T-helper 1 cell treated with Interleukin-12 subunit alpha and Interleukin-12 subunit beta and Interleukin-4 antibody, amounts not matched to agents 30 ng/mL and 1 ng/mL, for 36 hours (primary cell): ENCODE data around the gene HEY2. TPM values are rescaled to one million over a fixed set of nuclear protein-coding genes. Genes with fewer than 3 reads are reported as not detected.
"Not testable (repeated sequence)": the region's sequence is repeated elsewhere in the genome, so short reads cannot be mapped to it uniquely, and the experiment has no call there.

Experiments
- intact Hi-C: fragments of 100-400 bp; cut with micrococcal nuclease; formaldehyde crosslinking; loops from one replicate; pipeline ENCODE4 v1.15.1; 2024
- total RNA-seq: library from RNA; stranded (reverse); gene quantifications from 2 replicates; pipeline ENCODE4 v1.2.3, GENCODE V29; 2022

Gene HEY2
- total RNA-seq, 1 donor from 2014 or later, result not detected

DNA sequence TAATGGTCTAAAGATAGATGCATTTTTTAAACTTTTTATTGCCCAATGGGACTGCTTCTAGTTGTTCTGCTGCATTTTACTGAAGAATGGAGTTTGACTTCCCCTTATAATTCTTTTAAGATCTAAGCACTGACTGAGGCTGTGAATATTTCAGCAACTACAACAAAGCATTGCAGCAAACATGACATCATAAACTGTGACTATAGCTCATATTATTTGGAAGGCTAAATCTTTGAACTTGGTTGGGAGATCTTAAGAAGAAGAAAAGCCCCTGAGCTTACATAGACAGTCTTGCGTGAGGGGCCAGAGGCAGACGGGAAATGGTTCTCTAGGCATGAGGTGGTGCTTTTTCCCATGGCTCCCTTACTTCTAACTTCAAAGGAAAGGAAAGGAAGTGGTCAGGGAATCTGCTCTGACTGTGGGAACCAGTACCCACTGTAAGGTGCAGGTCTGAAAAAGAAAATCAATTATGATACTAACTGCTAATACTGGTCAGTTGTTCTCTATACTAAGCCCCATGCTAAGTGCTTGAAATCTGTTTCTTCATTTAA lies 14.8 kb downstream of the HEY2 start:
- intact Hi-C loops, result no loop called here

DNA sequence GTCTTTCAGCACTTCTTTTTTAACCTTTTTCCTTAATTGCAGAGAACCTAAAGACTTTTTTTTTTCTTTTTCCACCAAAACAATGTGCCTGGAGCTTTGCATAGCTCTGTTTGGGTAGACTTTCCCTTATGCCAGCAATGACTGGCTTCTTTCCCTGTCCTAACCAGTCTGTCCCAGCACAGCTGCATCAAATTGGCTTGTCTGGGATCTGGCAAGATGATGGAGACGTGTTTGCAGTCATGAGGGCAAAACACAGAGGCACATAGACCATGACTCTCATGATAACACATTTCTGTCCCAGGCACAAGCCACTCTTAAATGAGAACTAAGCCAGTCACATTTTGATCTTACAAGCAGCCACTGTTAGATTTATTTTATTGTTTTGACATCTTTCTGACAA lies 16.5 kb downstream of the HEY2 start:
- intact Hi-C loops, result no loop called here

DNA sequence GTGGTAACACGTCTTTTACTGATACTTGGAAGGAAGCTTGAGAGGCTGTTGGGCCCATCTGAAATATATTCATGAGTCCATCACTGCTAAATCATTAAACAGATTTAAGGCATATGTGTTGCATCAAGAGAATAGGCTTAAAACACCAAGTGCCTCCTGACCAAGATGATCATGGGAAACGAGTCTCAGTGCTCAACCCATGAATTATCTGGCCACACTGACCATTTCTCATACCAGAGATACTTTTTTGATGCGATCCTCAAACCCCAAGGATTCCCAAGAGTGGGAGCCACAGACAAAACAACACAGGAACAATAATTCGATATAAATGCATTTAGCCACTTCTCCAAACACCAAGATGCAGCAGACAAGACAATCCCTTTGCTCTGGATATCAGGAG lies 17.2 kb downstream of the HEY2 start:
- intact Hi-C loops, result no loop called here

DNA sequence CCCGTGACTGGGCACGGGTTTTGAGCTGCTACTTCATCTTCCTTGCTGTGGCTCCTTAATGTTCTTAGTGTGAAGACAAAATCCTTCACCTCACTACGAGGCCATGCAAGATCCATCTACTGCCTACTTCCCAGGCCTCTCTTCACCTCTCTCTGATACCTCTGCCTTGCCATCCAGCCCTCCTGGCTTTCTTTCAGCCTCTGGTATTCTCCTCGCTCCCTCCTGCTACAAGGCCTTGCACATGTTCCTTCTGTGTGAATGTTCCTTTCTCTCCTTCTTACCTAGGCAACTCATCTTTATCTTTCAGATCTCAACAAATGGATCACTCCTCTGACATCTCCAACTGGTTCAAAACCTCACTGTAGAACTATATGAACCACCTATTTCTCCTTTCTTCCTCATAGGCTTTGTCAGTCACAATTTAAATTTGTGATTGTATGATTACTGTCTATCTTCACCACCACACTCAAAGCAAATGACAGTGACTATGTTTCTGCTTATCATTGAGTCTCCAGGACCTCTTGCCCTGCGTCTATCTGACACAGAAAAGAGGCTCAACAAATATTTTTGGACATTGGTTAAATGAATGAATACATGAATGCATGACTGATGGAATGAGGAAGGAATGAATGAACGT lies 19.8 kb downstream of the HEY2 start:
- intact Hi-C loops, result loop anchor here (1.0 to 2.0 kb wide), 5 partner anchors 205 to 616 kb away; partner anchors contain the start of gene TPD52L1

DNA sequence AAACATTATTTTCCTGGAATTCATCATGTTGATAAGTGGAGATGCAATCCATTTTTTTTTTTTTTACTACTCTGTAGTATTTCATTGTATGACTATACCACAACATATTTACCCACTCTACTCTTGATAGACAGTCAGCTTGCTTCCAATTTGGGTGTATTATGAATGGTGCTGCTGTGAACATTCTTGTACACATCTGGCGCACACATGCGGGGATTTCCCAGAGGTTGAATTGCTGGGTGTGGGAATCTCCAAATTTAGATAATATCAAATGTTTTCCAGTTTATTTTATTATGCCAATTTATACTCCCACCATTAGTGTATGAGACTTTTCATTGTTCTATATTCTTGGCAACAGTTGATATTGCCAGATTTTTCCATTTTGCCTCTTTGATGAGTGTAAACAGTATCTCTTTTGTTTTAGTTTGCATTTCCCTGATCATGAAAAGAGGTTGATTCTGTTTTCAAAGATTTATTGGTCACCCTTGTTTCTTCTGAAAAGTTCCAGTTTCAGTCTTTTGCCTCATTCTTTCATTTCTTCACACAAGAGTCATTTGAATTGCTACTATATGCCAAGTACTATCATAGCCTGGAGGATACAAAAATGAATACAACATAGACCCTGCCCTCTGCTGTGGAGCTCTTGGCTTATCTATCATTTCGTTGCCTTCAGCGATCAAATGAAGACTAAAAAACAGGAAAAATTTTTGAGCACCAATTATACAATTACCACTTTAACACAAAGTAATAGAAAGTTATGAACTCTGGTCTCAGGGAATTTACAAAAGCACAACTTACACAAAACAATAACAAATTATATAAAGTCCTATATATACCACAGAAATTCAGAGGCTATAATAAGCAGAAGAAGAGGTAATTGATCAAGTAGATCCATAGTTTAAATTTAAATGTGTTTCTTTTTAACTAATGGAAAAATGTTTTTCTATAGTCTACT lies 24.2 kb downstream of the HEY2 start:
- intact Hi-C loops, result loop anchor here (5.0 kb wide), 1 partner anchor 901 kb away; no protein-coding TSS in a partner anchor

DNA sequence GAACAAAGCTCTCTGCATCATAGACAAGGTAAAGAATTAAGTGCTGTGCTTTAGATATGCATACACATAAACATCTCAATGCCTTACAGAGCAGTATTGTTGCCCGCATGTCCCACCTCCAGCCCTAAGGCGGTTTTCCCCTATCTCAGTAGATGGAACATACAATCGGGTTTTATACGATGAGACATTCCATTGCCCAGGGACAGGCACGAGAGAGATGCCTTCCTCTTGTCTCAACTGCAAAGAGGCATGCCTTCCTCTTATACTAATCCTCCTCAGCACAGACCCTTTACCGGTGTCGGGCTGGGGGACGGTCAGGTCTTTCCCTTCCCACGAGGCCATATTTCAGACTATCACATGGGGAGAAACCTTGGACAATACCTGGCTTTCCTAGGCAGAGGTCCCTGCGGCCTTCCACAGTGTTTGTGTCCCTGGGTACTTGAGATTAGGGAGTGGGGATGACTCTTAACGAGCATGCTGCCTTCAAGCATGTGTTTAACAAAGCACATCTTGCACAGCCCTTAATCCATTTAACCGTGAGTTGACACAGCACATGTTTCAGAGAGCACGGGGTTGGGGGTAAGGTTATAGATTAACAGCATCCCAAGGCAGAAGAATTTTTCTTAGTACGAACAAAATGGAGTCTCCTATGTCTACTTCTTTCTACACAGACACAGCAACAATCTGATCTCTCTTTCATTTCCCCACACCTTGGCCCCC lies 26.8 kb downstream of the HEY2 start:
- intact Hi-C loops, result not testable (repeated sequence)

DNA sequence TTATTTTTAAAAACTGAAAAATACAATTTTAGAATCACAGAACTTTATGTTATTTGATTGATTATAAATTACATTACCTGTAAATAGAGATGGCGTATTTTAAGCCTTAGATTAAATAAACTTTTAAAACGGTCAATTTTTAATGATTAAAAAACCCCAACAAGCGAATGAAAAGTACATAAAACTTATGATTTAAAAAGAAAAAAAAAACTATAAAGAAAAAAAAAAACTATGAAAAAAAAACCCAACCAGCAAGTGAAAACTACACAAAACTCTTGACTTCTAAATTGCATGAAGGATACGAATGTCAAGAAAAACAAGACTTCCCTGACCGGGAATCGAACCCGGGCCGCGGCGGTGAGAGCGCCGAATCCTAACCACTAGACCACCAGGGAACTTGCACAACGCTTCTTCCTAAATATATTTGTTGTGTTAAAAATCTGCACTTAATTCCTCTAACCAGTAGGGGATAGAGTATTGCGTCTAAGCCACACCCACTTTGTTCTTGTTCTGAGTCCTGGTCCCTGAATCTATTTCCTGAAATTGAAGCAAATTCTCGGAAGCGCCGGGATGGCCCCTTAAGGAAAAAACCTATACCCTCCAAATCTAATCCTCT lies 30.6 kb downstream of the HEY2 start:
- intact Hi-C loops, result loop anchor here (1.0 to 10.0 kb wide), 11 partner anchors 24 to 1705 kb away; partner anchors contain the start of genes CENPW, ECHDC1, HINT3 and RNF146

DNA sequence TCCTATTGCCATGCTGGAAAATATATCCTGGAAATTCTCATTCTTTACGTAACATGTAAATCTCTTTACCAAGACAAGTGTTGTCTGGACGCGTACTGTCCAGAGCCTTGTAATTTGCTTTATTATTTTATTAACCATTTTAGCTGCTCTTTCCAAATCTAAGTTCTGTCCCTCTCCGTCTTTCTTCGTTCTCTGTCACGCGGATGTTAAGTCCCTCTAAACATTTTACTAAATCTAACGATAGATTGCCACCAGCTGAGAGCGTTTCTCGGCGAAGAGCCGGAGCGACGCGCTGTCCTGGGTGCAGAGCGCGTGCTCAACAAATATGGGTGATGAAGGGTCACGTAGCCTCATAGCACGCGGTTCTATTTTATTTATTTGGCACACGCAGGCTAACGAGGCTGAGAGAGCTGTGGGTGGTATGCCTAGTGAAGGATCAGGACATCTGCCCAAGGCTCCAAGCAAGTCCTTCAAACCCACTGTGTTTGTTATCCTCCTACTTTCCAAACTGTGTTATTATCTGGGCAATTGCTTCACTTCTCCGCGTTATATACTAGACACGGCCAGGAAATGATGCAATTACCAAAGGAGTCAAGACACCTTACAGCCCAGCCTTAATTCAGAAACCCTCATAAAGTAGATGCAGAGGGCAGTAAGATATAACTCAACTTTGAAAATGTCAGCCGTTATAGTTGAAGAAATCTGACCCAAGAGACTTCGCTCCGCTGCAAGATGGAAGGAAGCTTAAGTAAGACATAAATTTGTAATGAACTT lies 31.3 kb downstream of the HEY2 start:
- intact Hi-C loops, result loop anchor here (1.0 to 10.0 kb wide), 12 partner anchors 9 to 1704 kb away; partner anchors contain the start of genes CENPW, ECHDC1, HINT3 and RNF146

DNA sequence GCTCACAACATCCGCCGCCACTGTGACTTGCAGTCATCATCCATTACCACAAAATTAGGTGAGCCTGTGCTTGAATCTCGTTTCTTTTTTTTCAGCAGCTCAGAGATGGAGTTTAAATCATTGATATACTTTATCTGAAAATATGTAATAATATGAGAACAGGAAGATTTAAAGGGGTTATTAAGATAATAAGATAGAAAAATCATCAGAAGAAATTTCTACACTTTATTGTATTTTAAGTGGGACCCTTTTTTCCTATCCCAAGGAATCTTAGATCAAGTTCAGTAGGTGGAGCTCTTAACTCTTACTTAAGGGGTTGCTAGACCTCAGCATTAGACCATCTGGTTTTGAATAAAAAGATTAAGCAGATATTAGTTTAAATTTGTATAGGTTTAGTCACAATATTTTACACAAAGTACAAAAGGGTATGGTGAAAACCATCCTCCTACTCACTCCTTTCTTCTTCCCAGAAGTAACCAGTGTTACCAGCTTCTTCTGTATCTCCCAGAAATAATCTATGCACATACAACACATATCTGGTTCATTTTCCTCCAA lies 32.0 kb downstream of the HEY2 start:
- intact Hi-C loops, result loop anchor here (1.0 to 10.0 kb wide), 6 partner anchors 8 to 1703 kb away; partner anchors contain the start of genes CENPW, ECHDC1 and RNF146

DNA sequence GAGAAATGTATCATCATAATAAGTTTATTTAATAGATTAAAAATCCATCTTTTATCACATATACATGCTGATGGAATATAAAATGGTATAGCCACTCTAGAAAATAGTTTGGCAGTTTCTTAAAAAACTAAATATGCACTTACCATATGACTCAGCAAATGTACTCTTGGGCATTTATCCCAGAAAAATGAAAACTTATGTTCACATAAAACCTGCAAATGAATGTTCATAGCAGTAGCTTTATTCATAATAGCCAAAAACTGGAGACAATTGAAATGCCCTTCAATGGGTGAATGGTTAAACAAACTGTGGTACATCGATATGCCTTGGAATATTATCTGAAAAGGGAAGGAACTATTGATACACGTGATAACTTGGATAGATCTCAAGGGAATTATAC lies 34.9 kb downstream of the HEY2 start:
- intact Hi-C loops, result loop anchor here (10.0 kb wide), 1 partner anchor 1700 kb away; no protein-coding TSS in a partner anchor

DNA sequence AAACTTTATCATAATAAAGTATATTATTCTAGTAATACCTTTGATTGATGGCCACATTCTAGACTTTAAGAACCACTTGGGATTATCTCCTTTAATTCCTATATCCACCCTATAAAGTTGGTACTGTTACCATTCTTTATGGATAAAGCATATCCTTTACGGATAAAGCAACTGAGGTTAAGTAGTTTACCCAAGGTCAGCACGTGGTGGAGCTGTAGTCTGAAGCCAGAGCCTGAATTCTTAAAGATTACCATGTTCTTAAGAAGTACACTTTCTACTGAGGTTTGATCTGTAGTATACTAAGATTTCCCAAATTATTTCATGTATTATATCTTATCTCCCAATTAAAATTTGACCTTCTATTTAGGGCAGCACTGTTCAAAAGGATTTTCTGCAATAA lies 38.4 kb downstream of the HEY2 start:
- intact Hi-C loops, result loop anchor here (10.0 kb wide), 1 partner anchor 1697 kb away; no protein-coding TSS in a partner anchor

DNA sequence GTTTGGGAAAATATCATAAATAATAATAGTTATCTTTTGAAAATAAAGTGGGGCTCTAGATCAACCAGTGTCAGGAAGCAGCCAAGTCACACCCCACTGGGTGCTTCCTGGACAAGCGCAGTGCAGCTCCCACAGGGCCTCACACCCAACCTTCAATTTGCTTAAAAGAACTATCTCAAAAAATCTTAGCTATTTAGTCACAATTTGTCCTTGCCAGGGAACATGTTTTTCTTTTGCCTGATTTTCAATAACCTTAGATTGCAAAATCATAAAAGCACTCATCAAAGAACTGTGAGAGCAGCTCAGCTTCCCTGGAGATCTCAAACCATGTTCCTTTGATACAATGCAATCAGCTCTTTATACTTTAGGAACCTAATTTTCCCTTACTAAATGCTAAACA lies 39.7 kb downstream of the HEY2 start:
- intact Hi-C loops, result loop anchor here (1.0 to 10.0 kb wide), 2 partner anchors 8 to 1696 kb away; no protein-coding TSS in a partner anchor

DNA sequence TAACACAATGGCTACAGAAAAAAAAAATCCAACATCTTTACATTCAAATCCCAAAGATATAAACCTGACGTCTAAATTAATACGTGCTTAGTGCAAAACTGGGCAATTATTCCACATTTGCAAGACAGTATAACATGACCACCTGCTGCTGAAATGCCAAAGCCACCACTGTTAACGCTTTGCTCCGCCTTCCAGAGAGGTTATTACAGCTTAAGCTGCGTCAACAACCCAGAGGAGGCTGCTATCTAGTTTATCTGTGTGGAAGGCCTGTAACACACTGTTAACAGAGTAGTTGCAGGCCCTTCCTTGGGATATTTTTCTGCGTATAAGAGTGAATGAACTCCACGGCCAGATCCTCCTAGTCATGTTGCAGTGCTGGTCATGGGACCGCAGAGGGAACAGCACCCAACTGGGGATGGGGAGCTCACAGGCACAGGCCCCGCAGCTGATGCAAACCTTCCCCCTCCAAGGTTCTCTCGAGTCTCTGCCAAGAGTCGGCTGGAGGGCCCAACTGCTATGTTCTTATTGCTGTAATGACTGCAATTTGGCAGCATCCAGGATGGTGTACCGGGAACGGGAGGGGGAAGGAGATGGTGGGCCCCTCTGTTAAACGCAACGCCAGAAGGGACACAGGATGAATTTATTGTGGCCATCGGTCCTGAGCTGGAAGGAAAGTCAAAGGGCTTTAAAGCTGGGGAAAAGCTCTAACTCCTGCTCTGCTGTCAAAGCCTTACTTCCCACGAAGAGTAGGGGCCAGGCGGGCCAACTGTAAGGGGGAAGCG lies 40.3 kb downstream of the HEY2 start:
- intact Hi-C loops, result loop anchor here (1.0 to 10.0 kb wide), 8 partner anchors 8 to 1695 kb away; partner anchors contain the start of genes CENPW, HEY2 and TRMT11

DNA sequence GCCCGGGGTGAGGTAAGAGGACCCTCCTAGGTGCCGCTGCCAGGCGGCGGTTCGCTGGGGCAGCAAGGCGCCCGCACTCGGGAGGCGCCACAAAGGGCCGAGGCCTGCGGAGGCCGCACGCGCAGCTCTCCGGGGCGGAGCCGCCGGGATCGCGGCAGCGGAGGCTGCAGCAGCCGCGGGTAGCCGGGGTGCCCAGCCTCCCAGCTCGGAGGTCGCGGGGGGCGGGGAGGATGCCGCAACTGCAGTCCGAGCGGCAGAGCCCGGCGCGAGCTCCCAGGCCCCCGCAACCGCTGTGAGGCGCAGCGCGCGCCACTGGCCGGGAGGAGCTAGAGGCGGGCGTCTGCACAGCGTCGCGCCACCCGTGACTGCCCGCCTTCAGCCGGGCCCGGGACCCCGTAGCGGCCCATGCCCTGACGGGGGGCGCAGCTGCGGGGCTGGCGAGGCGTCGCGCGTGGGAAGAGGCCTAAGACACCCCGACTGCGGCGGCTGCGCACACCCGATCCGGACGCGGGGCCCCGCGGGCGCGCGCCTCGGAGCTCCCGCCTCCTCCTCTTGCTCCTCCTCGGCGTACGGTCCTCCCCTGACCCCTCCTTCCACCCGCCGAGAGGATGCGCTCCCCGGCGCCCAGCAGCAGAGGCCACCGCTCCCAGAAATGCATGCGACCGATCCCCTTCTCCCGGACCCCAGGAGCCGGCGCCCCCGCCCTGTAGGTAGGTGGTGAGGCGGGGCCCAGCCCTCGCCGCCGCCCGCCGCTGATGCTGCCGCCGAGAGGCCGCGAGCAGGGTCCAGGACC lies 41.1 kb downstream of the HEY2 start, which contains the start of gene NCOA7:
TSS of gene NCOA7 (plus strand) at position 603 of the 793 bp plus-strand sequence. CDS start 24,395 bp downstream, outside the sequence.
- intact Hi-C loops, result loop anchor here (1.0 to 2.0 kb wide), 11 partner anchors 14 to 550 kb away; partner anchors contain the start of genes CENPW, HEY2, HINT3 and TRMT11

DNA sequence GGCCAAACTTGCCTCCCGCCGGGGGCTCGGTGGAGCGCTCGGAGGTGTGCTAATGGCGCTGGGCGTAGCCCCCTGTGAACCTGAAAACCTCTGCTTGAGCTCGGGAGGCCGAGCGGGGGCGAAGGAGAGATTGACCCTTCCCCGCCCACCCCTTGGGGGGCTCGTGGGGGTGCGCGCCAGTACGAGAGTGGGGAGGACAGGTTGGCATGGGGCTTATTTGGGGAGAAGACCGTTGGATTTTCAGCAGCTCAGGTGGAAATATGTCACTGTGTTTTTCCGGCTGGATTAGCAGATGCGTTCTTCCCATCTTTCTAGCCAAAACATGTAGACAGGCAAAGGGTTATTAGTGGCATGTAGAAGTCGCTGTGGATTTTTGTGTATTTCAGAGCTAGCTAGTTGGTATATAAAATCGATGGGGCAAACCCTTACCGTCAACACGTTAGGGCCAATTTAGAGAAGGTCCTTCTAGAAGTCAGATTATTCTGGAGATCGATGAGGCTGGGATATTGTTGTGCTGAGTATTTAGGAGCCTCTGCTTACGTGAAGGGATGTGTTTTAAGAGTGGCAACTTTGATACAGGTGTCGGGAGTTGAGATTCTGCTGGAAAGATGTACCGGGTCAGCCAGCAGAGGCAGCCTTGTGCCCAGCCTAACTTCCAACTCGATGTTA lies 41.9 kb downstream of the HEY2 start:
- intact Hi-C loops, result loop anchor here (1.0 to 2.0 kb wide), 8 partner anchors 13 to 183 kb away; partner anchors contain the start of genes HEY2 and HINT3

DNA sequence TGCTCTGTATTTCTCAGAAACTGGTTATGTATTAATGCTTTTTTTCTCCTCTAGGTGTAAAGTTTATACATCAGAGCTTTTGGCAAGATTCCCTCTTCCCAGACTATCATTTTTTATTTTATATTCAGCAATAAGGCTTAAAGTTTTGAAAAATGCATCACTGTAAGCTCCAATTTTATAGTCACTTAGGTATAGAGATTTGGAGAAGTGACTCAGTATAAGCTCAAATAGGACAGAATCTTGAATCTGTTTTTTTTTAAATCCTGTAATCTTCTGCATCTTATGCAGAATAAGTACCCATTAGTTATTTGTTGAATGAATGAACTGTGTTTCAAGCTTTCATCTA lies 42.4 kb downstream of the HEY2 start:
- intact Hi-C loops, result loop anchor here (1.0 to 2.0 kb wide), 8 partner anchors 13 to 183 kb away; partner anchors contain the start of genes HEY2 and HINT3

DNA sequence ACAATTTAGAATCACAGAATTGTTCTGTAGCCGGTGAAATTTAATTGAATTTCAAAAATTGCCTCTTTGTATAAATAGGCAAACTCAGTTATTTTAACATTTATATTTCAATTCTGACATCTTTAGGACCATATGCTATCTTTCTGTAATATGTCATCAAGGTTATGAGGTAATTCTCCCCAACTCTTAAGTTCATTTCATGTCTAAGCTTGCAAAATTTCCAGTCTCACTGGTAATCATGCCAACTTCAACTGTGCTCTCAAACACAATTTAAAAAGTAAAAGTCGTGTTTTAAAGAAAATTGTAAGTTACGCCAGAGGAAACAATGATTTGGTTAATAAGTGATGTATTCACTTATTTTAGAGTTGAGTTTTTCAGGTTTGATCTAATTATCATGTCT lies 42.7 kb downstream of the HEY2 start:
- intact Hi-C loops, result no loop called here
